ENCODE measurements around the gene TTC23L.

Gene TTC23L

GRCh38 chr5:34869256-34869655 is 30.3 kb downstream of the TTC23L start:
- no peak for DNase-seq (ENCODE audit: low read depth in 2 of 2)

DNA sequence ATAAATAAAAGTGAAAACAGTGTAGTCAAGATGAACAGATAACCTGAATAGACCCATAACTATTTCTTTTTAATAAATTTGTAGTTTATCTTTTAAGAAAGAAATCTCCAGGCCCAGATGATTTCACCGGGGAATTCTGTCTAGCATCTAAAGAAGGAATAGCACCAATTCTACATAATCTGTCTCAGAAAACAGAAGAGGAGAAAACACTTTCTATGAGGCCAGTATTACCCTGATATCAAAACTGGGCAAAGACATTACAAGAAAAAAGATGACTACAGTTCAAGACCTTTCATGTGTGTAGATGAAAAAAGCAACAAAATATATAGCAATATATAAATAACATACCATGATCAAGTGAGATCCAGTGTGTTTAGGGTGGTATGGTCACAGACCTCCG is 31.4 kb downstream of the TTC23L start:
- no peak for DNase-seq (ENCODE audit: low read depth in 2 of 2)

DNA sequence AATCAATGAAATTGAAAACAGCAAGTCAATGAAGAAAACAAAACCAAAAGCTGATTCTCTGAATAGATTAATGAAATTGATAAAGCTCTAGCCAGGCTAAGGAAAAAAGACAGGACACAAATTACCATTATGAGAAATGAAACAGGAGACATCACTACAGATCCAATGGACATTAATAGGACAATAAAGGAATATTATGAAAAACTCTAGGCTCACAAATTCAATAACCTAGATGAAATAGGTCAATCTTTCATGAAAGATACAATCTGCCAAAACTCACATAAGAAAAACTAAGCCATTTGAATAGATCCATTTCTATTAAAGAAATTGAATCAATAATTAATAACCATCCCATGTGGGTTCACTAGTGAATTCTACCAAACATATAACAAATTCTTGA is 37.3 kb downstream of the TTC23L start:
- DNase-seq (ENCODE audit: low read depth in 2 of 2) = no peak

- DNase-seq (ENCODE audit: low read depth in 2 of 2) = no peak
Observed at GRCh38 chr5:34881246-34881645, 42.3 kb downstream of the TTC23L start.

DNA sequence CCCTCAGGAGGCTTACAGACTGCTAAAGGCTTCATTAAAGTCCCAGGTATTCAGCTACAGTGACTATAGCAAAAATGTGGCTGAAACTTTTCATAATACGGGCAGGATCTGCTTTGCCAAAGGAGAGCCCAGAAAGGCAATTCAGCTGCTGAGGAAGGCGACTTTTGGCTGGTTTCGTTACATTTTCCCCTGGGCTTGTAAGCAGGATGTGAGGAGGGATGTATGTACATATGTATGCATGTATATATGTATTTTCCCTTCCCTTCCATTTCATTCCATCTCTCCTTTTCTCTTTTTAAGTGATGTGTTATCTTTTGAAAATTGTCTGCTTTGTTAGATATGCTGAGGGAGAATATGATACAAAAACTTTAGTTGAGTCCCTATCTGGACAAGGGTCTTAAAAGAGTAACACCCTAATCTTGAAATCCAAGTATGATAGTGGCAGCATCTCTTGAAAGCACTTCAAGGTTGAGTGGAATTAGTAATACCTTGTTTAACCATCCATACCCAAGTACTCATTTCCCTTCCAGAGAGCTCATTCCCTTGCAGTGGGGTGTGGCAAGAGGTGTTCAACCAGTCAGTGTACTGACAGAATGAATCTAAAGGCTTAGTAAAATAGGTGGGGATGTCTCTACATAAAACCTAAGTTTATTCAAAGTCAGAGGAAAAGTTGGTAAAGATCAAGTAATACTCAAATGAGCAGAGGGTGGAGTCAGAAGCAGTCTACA is 47.6 kb downstream of the TTC23L start:
- DNase-seq (ENCODE audit: low read depth in 2 of 2) = no peak

GRCh38 chr5:34889394-34889793 is 50.4 kb downstream of the TTC23L start:
- DNase-seq (ENCODE audit: low read depth in 2 of 2) = no peak

GRCh38 chr5:34891981-34892380 is 53.0 kb downstream of the TTC23L start:
- no peak for DNase-seq (ENCODE audit: low read depth in 2 of 2)

GRCh38 chr5:34892414-34892813 is 53.5 kb downstream of the TTC23L start:
- no peak for DNase-seq (ENCODE audit: low read depth in 2 of 2)

DNA sequence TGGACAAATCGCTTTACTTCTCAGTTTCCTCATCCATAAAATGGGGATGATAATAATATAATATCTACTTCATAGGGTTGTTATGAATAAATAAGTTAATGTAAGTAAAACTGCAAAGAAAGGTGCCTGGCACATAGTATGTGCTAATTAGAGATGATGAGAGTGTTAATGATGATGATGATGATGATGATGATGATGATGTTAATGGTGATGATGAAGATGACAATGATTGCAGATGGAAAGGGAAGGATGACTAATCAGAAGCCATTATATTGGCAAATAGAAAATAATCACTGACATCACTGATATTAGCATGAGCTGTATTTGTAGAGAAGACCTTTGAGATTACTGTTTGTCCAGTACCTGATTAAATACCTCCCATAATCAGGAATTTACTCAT is 55.8 kb downstream of the TTC23L start:
- no peak for DNase-seq (ENCODE audit: low read depth in 2 of 2)

- DNase-seq (ENCODE audit: low read depth in 2 of 2) = no peak
Observed at GRCh38 chr5:34895641-34896419, 56.9 kb downstream of the TTC23L start.

DNA sequence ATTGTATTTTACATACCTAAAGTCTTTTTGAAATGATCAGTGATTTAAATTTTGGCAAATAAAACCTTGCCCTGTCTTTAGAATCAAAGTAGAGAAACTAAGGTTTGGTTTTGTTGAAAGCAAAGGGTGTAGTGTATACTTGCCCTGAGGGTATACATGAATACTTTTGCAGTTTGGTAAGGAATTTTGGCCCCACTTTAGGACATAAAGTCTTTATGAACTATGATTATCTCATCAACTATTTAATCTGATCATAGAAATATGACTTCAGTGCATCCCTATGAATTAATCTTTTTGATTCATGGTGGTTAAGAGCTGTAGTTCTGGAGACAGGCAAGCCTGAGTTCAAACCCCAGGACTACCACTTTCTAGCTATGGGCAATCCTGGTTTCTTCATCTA is 58.7 kb downstream of the TTC23L start:
- no peak for DNase-seq (ENCODE audit: low read depth in 2 of 2)

- DNase-seq (ENCODE audit: low read depth in 2 of 2) = peak; percentile 22 to 37
Observed at GRCh38 chr5:34898258-34898895, 59.4 kb downstream of the TTC23L start.

- no peak for DNase-seq (ENCODE audit: low read depth in 2 of 2)
Observed at GRCh38 chr5:34899066-34899465, 60.1 kb downstream of the TTC23L start.

DNA sequence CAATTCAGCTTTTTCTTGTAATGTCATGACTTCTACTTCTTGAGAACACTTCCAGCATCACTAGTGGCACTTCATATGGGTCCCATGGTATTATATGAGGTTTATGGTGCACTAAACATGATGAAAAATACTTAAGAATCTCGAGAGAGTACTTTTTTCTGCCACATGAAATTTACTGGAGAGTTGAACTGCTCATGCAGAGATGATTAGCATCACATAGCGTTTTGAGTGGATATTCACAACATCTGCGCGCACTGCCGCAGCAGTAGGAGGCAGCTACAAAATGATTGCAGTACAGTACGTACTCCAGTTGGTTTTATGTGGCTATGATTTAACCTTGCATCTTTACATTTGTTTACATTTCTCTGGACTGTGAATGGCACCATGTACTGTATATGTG is 61.7 kb downstream of the TTC23L start:
- no peak for DNase-seq (ENCODE audit: low read depth in 2 of 2)

DNA sequence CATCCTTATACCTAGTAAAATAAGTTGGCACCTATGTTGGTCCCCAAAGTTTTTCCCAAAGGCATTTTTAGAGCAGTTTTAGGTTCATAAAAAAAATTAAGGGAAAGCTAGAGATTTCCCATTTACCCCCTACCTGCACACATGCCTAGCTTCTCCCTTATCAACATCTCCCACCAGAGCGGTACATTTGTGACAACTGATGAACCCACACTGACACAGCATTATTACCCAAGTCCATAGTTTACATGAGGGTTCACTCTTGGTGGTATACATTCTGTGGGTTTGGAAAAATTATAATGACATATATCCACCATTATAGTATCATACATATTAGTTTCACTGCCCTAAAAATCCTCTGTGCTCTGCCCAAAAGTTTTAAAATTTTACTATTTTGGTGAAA is 64.3 kb downstream of the TTC23L start:
- no peak for DNase-seq (ENCODE audit: low read depth in 2 of 2)

DNA sequence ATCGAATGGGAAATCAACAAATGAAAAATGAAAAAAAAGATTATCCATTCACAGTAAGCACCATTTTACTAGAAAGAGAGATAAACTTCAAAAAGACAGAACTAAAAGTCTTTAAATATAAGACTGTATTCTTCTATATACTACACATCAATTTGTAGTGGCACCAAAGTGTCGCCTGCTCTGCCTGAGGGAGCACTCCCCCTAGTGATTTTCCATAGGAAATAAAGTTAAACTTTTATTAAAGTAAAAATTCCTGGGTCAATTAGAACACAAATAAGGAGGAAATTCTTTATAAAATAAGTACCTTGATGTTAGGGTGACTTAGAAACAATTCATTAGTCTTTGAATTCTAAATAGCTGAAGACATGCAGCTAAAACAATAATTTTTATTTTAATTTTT is 66.6 kb downstream of the TTC23L start:
- no peak for DNase-seq (ENCODE audit: low read depth in 2 of 2)

DNA sequence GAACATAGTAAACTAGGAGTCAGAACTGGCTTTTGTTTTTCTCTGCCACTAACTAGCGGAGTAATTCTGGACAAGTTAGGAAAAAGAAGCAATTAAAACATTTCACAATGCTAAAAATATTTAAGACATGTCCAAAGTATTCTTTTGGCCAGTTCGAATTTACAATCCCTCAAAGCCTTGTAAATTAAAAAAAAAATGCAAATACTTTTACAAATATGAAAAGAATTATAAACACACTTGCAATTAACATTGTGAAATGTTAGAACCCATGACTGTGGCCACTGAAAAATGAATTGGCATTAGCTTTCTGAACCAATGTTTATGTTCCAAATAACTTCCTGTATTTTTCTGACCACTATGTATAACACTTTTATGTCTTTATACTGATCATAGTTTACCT is 74.1 kb downstream of the TTC23L start:
- no peak for DNase-seq (ENCODE audit: low read depth in 2 of 2)

GRCh38 chr5:34914671-34915138 is 75.7 kb downstream of the TTC23L start:
- DNase-seq (ENCODE audit: low read depth in 2 of 2) = no peak

DNA sequence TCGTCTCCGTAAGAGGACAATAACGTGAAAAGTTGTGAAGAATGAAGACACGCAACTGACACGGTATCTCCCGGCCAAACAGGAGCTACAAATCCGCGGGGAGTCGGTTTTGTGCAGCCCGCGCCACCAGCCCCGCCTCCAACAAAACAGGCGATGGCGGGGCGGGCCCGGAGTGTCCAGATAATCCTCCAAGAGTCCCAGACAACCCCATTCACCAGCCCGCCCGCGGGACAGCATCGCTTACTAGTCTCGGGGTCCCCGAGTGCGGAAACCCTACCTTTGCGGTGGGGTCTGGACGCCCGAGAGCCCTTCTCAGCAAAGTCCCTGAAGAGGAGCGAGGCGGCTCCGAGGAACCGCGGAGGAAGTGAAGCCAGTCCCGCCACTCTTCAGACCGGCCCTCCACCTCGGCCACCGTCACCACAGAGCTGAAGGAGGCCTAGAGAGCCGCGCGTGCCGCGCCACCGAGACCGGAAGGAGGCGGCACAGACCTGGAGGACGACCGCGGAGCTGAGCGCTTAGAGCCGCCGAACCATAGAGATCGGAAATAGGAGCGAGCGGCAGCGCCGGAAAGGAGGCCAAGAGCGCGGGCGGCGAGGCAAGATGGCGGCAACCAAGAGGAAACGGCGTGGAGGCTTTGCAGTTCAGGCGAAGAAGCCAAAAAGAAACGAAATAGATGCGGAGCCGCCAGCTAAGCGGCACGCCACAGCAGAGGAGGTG is 76.3 kb downstream of the TTC23L start, which contains the start of the genes BRIX1 and RAD1:
Gene BRIX1 (plus strand): TSS at position 573 of the 717 bp plus-strand sequence. CDS start 28 bp downstream, at position 601.
Gene RAD1 (minus strand): TSS at position 366 of the 717 bp plus-strand sequence. CDS start 612 bp downstream, outside the sequence.
- peak; percentile 89 to 90 for DNase-seq (ENCODE audit: low read depth in 2 of 2)

DNA sequence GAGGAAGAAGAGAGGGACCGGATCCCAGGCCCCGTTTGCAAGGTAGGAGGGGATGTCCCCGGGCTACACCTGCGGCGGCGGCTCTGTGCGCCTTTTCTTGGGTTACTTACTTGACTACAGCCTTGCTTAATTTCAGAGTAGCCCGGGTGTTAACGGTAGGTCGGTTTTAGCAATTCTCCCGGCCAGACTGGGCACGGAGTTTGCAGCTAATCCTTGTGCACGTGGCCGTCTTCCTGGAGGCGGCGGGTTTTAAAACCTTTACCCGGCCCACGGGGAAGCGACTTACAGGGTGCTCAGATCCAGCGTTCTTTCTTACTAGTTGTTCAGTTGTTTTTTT is 76.9 kb downstream of the TTC23L start:
- peak in 1 of 2 experiments; percentile 4 for DNase-seq (ENCODE audit: low read depth in 2 of 2)

GRCh38 chr5:34916518-34916917 is 77.6 kb downstream of the TTC23L start:
- no peak for DNase-seq (ENCODE audit: low read depth in 2 of 2)

DNA sequence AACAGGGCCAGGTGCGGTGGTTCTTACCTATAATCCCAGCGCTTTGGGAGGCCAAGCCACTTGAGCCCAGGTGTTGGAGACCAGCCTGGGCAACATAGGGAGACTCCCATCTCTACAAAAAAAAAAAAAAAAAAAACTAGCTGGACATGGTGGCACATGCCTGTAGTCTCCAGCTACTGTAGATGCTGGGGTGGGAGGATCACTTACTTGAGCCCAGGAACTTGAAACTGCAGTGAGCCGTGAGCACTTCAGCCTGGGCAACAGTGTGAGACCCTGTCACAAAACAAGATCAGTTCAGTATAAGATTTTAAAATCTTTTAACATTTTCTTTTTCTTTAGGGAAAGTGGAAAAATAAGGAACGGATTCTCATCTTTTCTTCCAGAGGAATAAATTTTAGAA is 79.1 kb downstream of the TTC23L start:
- no peak for DNase-seq (ENCODE audit: low read depth in 2 of 2)

Measured in stimulated activated CD4-positive, alpha-beta T cell treated with anti-CD3 and anti-CD28 coated beads, Interleukin-12 subunit alpha, Interleukin-12 subunit beta, amount 100 ng/mL, for 24 hours (primary cell).